ENCODE measurements around the gene L1CAM.

The L1CAM gene

DNA sequence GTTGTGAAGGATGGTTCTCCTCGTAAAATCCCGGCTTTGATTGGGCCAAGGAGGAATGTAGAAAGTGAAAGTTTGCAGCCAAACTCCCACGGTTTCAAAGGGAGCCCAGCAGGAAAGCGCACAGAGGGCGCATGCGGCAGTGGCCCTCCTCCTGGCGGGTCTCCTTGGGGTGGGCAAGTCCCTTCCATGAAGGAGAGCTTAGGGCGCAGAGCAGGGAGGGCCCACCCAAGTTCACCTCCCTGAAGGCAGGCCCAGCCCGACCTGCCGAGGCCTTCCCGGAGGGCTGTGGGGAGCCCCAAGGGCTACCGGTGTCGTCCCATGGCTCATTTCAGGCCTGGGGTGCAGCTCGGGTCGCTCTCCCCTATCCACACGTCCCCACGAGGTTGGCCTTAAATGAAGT lies 57.7 kb downstream of the L1CAM start:
- no peaks in the 10 kb centered on the region for H3K36me3 ChIP-seq (ENCODE audit: control insufficient read depth in 2 of 2, insufficient read depth in 1 of 2, low read length in 2 of 2)
- no peaks in the 10 kb centered on the region for H3K4me1 ChIP-seq (ENCODE audit: control insufficient read depth, insufficient read depth, low read length)
- no peak overlapping the region for H3K4me3 ChIP-seq (ENCODE audit: low read depth, low read length)
- no peaks in the 10 kb centered on the region for H3K9me3 ChIP-seq (ENCODE audit: control insufficient read depth, insufficient read depth, low read depth, low read length)
- ChIA-PET POLR2A (interaction anchor here (1.1 to 1.5 kb wide), 3 partner anchors 9 to 21 kb away, joined by 3 to 9 read pairs (median 3); no protein-coding TSS in a partner anchor), CTCF (interaction anchor here (1.2 kb wide), 1 partner anchor 95 kb away, joined by 5 read pairs; no protein-coding TSS in a partner anchor)
- TF ChIP-seq ZSCAN23 (tag by site-specific recombination; IDR thresholded peaks at IDR 0.05) (no peak), ZXDB (tag by site-specific recombination; IDR thresholded peaks at IDR 0.05) (no peak), ZBTB6 (tag by site-specific recombination; IDR thresholded peaks at IDR 0.05) (no peak), ZNF514 (tag by site-specific recombination; IDR thresholded peaks at IDR 0.05) (no peak), ZNF549 (tag by site-specific recombination; IDR thresholded peaks at IDR 0.05) (no peak), BCL6B (tag by site-specific recombination; IDR thresholded peaks at IDR 0.05) (no peak), ZNF426 (tag by site-specific recombination; IDR thresholded peaks at IDR 0.05) (no peak), ZNF830 (tag by site-specific recombination; IDR thresholded peaks at IDR 0.05; ENCODE audit: low read depth) (no peak), ZNF223 (tag by site-specific recombination; IDR thresholded peaks at IDR 0.05) (no peak), ZNF558 (tag by site-specific recombination; IDR thresholded peaks at IDR 0.05) (no peak), ZBTB11 (tag by site-specific recombination; conservative IDR thresholded peaks at IDR 0.05; ENCODE audit: low read depth) (no peak), ZNF248 (tag by site-specific recombination; IDR thresholded peaks at IDR 0.05) (no peak), TRIM28 (IDR thresholded peaks at IDR 0.05; ENCODE audit: borderline replicate concordance, low read length) (no peak), OSR2 (tag by site-specific recombination; IDR thresholded peaks at IDR 0.05) (no peak), ZNF501 (tag by site-specific recombination; IDR thresholded peaks at IDR 0.05) (no peak)
- TF ChIP-seq, protein P1, sequence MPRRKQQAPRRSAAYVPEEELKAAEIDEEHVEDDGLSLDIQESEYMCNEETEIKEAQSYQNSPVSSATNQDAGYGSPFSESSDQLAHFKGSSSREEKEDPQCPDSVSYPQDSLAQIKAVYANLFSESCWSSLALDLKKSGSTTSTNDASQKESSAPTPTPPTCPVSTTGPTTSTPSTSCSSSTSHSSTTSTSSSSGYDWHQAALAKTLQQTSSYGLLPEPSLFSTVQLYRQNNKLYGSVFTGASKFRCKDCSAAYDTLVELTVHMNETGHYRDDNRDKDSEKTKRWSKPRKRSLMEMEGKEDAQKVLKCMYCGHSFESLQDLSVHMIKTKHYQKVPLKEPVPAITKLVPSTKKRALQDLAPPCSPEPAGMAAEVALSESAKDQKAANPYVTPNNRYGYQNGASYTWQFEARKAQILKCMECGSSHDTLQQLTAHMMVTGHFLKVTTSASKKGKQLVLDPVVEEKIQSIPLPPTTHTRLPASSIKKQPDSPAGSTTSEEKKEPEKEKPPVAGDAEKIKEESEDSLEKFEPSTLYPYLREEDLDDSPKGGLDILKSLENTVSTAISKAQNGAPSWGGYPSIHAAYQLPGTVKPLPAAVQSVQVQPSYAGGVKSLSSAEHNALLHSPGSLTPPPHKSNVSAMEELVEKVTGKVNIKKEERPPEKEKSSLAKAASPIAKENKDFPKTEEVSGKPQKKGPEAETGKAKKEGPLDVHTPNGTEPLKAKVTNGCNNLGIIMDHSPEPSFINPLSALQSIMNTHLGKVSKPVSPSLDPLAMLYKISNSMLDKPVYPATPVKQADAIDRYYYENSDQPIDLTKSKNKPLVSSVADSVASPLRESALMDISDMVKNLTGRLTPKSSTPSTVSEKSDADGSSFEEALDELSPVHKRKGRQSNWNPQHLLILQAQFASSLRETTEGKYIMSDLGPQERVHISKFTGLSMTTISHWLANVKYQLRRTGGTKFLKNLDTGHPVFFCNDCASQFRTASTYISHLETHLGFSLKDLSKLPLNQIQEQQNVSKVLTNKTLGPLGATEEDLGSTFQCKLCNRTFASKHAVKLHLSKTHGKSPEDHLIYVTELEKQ (tag by site-specific recombination; IDR thresholded peaks at IDR 0.05; ENCODE audit: borderline replicate concordance), result no peak
- TF ChIP-seq, protein P2, sequence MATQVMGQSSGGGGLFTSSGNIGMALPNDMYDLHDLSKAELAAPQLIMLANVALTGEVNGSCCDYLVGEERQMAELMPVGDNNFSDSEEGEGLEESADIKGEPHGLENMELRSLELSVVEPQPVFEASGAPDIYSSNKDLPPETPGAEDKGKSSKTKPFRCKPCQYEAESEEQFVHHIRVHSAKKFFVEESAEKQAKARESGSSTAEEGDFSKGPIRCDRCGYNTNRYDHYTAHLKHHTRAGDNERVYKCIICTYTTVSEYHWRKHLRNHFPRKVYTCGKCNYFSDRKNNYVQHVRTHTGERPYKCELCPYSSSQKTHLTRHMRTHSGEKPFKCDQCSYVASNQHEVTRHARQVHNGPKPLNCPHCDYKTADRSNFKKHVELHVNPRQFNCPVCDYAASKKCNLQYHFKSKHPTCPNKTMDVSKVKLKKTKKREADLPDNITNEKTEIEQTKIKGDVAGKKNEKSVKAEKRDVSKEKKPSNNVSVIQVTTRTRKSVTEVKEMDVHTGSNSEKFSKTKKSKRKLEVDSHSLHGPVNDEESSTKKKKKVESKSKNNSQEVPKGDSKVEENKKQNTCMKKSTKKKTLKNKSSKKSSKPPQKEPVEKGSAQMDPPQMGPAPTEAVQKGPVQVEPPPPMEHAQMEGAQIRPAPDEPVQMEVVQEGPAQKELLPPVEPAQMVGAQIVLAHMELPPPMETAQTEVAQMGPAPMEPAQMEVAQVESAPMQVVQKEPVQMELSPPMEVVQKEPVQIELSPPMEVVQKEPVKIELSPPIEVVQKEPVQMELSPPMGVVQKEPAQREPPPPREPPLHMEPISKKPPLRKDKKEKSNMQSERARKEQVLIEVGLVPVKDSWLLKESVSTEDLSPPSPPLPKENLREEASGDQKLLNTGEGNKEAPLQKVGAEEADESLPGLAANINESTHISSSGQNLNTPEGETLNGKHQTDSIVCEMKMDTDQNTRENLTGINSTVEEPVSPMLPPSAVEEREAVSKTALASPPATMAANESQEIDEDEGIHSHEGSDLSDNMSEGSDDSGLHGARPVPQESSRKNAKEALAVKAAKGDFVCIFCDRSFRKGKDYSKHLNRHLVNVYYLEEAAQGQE (tag by site-specific recombination; IDR thresholded peaks at IDR 0.05), result no peak
- TF ChIP-seq, protein P3, sequence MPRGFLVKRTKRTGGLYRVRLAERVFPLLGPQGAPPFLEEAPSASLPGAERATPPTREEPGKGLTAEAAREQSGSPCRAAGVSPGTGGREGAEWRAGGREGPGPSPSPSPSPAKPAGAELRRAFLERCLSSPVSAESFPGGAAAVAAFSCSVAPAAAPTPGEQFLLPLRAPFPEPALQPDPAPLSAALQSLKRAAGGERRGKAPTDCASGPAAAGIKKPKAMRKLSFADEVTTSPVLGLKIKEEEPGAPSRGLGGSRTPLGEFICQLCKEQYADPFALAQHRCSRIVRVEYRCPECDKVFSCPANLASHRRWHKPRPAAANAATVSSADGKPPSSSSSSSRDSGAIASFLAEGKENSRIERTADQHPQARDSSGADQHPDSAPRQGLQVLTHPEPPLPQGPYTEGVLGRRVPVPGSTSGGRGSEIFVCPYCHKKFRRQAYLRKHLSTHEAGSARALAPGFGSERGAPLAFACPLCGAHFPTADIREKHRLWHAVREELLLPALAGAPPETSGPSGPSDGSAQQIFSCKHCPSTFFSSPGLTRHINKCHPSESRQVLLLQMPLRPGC (tag by site-specific recombination; IDR thresholded peaks at IDR 0.05), result no peak
- H3K27ac ChIP-seq (ENCODE audit: extremely low read depth, low read depth, low read length), result no peak overlapping the region

Measured in HEK293 (cell line).